C4-2B (cell line): ENCODE results near the gene TRIM37.

Experiments
- CTCF ChIP-seq: fragments of 450-650 bp; conservative IDR thresholded peaks from 2 replicates; pipeline ENCODE4 v1.5.1; 2017; ENCODE audit warnings: mild to moderate bottlenecking
- ZFX ChIP-seq: fragments of 450-650 bp; IDR thresholded peaks from 2 replicates; pipeline ENCODE4 v1.6.1; 2017

GRCh38 chr17:59145571-59146096, 39.0 kb upstream of the TRIM37 start:
- no peak for TF ChIP-seq CTCF
- TF ChIP-seq ZFX: no peak
